ENCODE data around the gene PDE6H. TPM values are rescaled to one million over a fixed set of nuclear protein-coding genes. Genes with fewer than 3 reads are reported as not detected.

PDE6H gene
- total RNA-seq, 1 experiment from 2014 or later = not detected

DNA sequence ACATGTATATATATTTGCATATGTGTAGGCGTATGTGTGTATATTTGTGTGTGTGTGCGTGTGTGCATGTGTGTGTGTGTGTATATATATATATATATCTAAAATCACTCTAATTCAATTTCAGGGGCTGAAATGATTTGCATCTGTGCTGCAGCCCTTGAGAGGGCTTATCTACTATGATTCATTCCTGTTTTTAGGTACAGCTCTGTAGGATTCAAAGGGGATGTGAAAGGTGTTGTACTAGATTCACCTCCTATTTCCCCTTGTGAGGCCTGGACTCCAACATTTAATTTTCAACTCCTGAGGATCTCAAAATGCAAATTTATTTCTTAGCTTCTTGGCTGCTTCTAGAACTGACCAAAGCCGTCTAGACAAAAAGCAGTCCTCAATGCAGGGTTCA, 45.6 kb upstream of the PDE6H start:
- Histone ChIP-seq H3K36me3 (ENCODE audit: low read depth, low read length) (no peaks in the 10 kb centered on the region), H3K4me2 (ENCODE audit: low read length) (no peak overlapping the region), H3K4me3 (ENCODE audit: low read length) (no peak overlapping the region), H3K27me3 (ENCODE audit: low read length) (no peaks in the 10 kb centered on the region), H3F3A (ENCODE audit: low read length, unreplicated experiment) (no peaks in the 10 kb centered on the region), H3K9me3 (ENCODE audit: low read length) (no peaks in the 10 kb centered on the region), H3K9me2 (replicated peaks; ENCODE audit: low read length) (no peaks in the 10 kb centered on the region), H3K27ac (ENCODE audit: low read length) (no peak overlapping the region), H4K20me1 (ENCODE audit: low read length) (no peaks in the 10 kb centered on the region), H3K79me2 (ENCODE audit: low read length) (no peaks in the 10 kb centered on the region), H3K9ac (ENCODE audit: low read length) (no peak overlapping the region), H3K4me1 (ENCODE audit: insufficient read depth, low read length) (peaks cover 37% of the 10 kb centered on the region), H2AFZ (ENCODE audit: low read length) (no peak overlapping the region)
- BruUV-seq (replicated peaks) = no TSS peak
- ChIA-PET CTCF (no interaction called here), POLR2A (ENCODE audit: unreplicated experiment) (no interaction called here)
- ATAC-seq = no peak
- DNase-seq = no peak
- TF ChIP-seq EZH2phosphoT487 (IDR thresholded peaks at IDR 0.05; ENCODE audit: borderline replicate concordance, low read length) = no peak
- no peak for TF ChIP-seq CTCF (conservative IDR thresholded peaks at IDR 0.05; ENCODE audit: low read depth, low read length)
- TF ChIP-seq EZH2 (IDR thresholded peaks at IDR 0.05; ENCODE audit: low read length, unreplicated experiment) = no peak
- intact Hi-C loops (cut with micrococcal nuclease) = no loop called here

GRCh38 chr12:14928931-14929330, 43.9 kb upstream of the PDE6H start:
- ATAC-seq = peak; percentile 55
- intact Hi-C loops (cut with micrococcal nuclease) = no loop called here
- ChIA-PET CTCF (interaction anchor here (0.7 kb wide), 1 partner anchor 10 kb away, joined by 8 read pairs; no protein-coding TSS in a partner anchor), POLR2A (ENCODE audit: unreplicated experiment) (no interaction called here)
- H3K4me3 ChIP-seq (ENCODE audit: low read length) = peak overlapping the region; percentile 42; the same call in 1 of the 2 replicates
- H3K4me2 ChIP-seq (ENCODE audit: low read length) = peak overlapping the region; percentile 80
- H2AFZ ChIP-seq (ENCODE audit: low read length) = no peak overlapping the region
- peak; percentile 89 for DNase-seq
- H3K27me3 ChIP-seq (ENCODE audit: low read length) = no peaks in the 10 kb centered on the region
- peaks cover 53% of the 10 kb centered on the region for H3K4me1 ChIP-seq (ENCODE audit: insufficient read depth, low read length)
- H4K20me1 ChIP-seq (ENCODE audit: low read length) = no peaks in the 10 kb centered on the region
- no peaks in the 10 kb centered on the region for H3F3A ChIP-seq (ENCODE audit: low read length, unreplicated experiment)
- H3K9me3 ChIP-seq (ENCODE audit: low read length) = no peaks in the 10 kb centered on the region
- no TSS peak for BruUV-seq (replicated peaks)
- no peaks in the 10 kb centered on the region for H3K9me2 ChIP-seq (replicated peaks; ENCODE audit: low read length)
- no peak for TF ChIP-seq EZH2phosphoT487 (IDR thresholded peaks at IDR 0.05; ENCODE audit: borderline replicate concordance, low read length)
- no peak for TF ChIP-seq CTCF (conservative IDR thresholded peaks at IDR 0.05; ENCODE audit: low read depth, low read length)
- no peak for TF ChIP-seq EZH2 (IDR thresholded peaks at IDR 0.05; ENCODE audit: low read length, unreplicated experiment)
- H3K79me2 ChIP-seq (ENCODE audit: low read length) = no peaks in the 10 kb centered on the region
- H3K27ac ChIP-seq (ENCODE audit: low read length) = no peak overlapping the region
- no peak overlapping the region for H3K9ac ChIP-seq (ENCODE audit: low read length)
- H3K36me3 ChIP-seq (ENCODE audit: low read depth, low read length) = no peaks in the 10 kb centered on the region

GRCh38 chr12:14930299-14930698, 42.5 kb upstream of the PDE6H start:
- Histone ChIP-seq H3K9me2 (replicated peaks; ENCODE audit: low read length) (no peaks in the 10 kb centered on the region), H3K4me1 (ENCODE audit: insufficient read depth, low read length) (peaks cover 67% of the 10 kb centered on the region), H3K4me3 (ENCODE audit: low read length) (no peak overlapping the region), H3K4me2 (ENCODE audit: low read length) (peak overlapping the region; percentile 85), H3K36me3 (ENCODE audit: low read depth, low read length) (no peaks in the 10 kb centered on the region), H3K79me2 (ENCODE audit: low read length) (no peaks in the 10 kb centered on the region), H3K27ac (ENCODE audit: low read length) (no peak overlapping the region), H2AFZ (ENCODE audit: low read length) (no peak overlapping the region), H4K20me1 (ENCODE audit: low read length) (no peaks in the 10 kb centered on the region), H3K27me3 (ENCODE audit: low read length) (no peaks in the 10 kb centered on the region), H3F3A (ENCODE audit: low read length, unreplicated experiment) (no peaks in the 10 kb centered on the region), H3K9me3 (ENCODE audit: low read length) (no peaks in the 10 kb centered on the region), H3K9ac (ENCODE audit: low read length) (no peak overlapping the region)
- ATAC-seq (no peak), DNase-seq (peak; percentile 7)
- intact Hi-C loops (cut with micrococcal nuclease) = loop anchor here (2.0 kb wide), 3 partner anchors 31 to 85 kb away; partner anchors contain the start of gene ARHGDIB
- ChIA-PET CTCF (no interaction called here), POLR2A (ENCODE audit: unreplicated experiment) (no interaction called here)
- no TSS peak for BruUV-seq (replicated peaks)
- no peak for TF ChIP-seq CTCF (conservative IDR thresholded peaks at IDR 0.05; ENCODE audit: low read depth, low read length)
- TF ChIP-seq EZH2phosphoT487 (IDR thresholded peaks at IDR 0.05; ENCODE audit: borderline replicate concordance, low read length) = no peak
- no peak for TF ChIP-seq EZH2 (IDR thresholded peaks at IDR 0.05; ENCODE audit: low read length, unreplicated experiment)

All from PC-3 (cell line).